HepG2 (cell line): ENCODE results near the gene DAAM2.

ENCODE experiments used
- HNRNPLL ChIP-seq: fragments of 200-400 bp; formaldehyde crosslinking; IDR thresholded peaks from 2 replicates; pipeline ENCODE4 v1.6.1; 2017; ENCODE audit warnings: mild to moderate bottlenecking, low read depth, low read length; ENCODE audit not compliant: poor library complexity, severe bottlenecking
- MXI1 ChIP-seq: IDR thresholded peaks from 3 replicates; pipeline ENCODE4 v1.6.1; 2012; ENCODE audit warnings: low read depth, low read length, inconsistent platforms, borderline replicate concordance
- MYC ChIP-seq: sonication (generic); formaldehyde crosslinking; IDR thresholded peaks from 2 replicates; pipeline ENCODE4 v1.9.0; 2021; ENCODE audit warnings: missing genetic modification reagents, borderline replicate concordance
- ZNF382 ChIP-seq: sonication (generic); formaldehyde crosslinking; IDR thresholded peaks from 2 replicates; pipeline ENCODE4 v1.5.0; 2020; ENCODE audit warnings: missing genetic modification reagents, mild to moderate bottlenecking, borderline replicate concordance

- TF ChIP-seq MYC (no peak), HNRNPLL (no peak), MXI1 (no peak), ZNF382 (CRISPR knock-in tag) (no peak)
Observed at GRCh38 chr6:39886871-39887270, 94.7 kb downstream of the DAAM2 start.
